Neuronal stem cell (in vitro differentiated cells): ENCODE data around the gene PHETA1.
A peak's percentile ranks its signal among the peaks of the same experiment; 100 is the strongest.

Experiments used
- DNase-seq: peaks from one replicate; pipeline ENCODE4 v3.0.0-alpha.2; 2013; ENCODE audit warnings: low spot score
- H2AFZ ChIP-seq: one replicate; pipeline ENCODE4 v1.6.1; 2013; ENCODE audit warnings: mild to moderate bottlenecking, low read length, inconsistent platforms
- H2AK5ac ChIP-seq: 2 replicates; pipeline ENCODE4 v1.6.1; 2013; ENCODE audit warnings: low read depth, mild to moderate bottlenecking, inconsistent platforms, low read length, moderate library complexity, mixed read lengths
- H2BK120ac ChIP-seq: 2 replicates; pipeline ENCODE4 v1.6.1; 2013; ENCODE audit warnings: low read depth, mild to moderate bottlenecking, inconsistent platforms, low read length, moderate library complexity, mixed read lengths
- H2BK12ac ChIP-seq: one replicate; pipeline ENCODE4 v1.6.1; 2013; ENCODE audit warnings: low read length, inconsistent platforms
- H2BK15ac ChIP-seq: 2 replicates; pipeline ENCODE4 v1.6.1; 2013; ENCODE audit warnings: mild to moderate bottlenecking, low read length, inconsistent platforms, mixed read lengths
- H2BK5ac ChIP-seq: one replicate; pipeline ENCODE4 v1.6.1; 2013; ENCODE audit warnings: inconsistent platforms, mild to moderate bottlenecking, low read length, moderate library complexity
- H3K14ac ChIP-seq: one replicate; pipeline ENCODE4 v1.6.1; 2013; ENCODE audit warnings: low read length, inconsistent platforms
- H3K18ac ChIP-seq: 2 replicates; pipeline ENCODE4 v1.6.1; 2013; ENCODE audit warnings: low read length, inconsistent platforms
- H3K23ac ChIP-seq: 2 replicates; pipeline ENCODE4 v1.6.1; 2013; ENCODE audit warnings: low read depth, mild to moderate bottlenecking, mixed read lengths, low read length, inconsistent platforms; ENCODE audit not compliant: poor library complexity
- H3K27ac ChIP-seq: replicated peaks from 3 replicates; pipeline ENCODE4 v1.5.1; 2013; ENCODE audit warnings: low read length, inconsistent platforms
- H3K27me3 ChIP-seq, 3 experiments: 2 replicates each; pipeline ENCODE4 v1.6.1; 2013; ENCODE audit warnings: low read length in 3 of 3, mild to moderate bottlenecking in 2 of 3, inconsistent platforms in 1 of 3, low read depth in 1 of 3, mixed read lengths in 1 of 3, moderate library complexity in 1 of 3; ENCODE audit not compliant: control insufficient read depth in 3 of 3, insufficient read depth in 3 of 3
- H3K36me3 ChIP-seq, 2 donors: replicated peaks in 1 of 2; 2 replicates each; pipeline ENCODE4 v1.6.1; 2013; ENCODE audit warnings: low read length in 2 of 2; ENCODE audit not compliant: control insufficient read depth in 2 of 2, insufficient read depth in 2 of 2
- H3K4ac ChIP-seq: 2 replicates; pipeline ENCODE4 v1.6.1; 2013; ENCODE audit warnings: inconsistent platforms, mild to moderate bottlenecking, low read length, moderate library complexity
- H3K4me1 ChIP-seq, 2 donors: 1 replicate in 1 of 2; 2 replicates in 1 of 2; pipeline ENCODE4 v1.6.1; 2013; ENCODE audit warnings: low read length in 2 of 2, low read depth in 1 of 2; ENCODE audit not compliant: control insufficient read depth in 2 of 2, insufficient read depth in 1 of 2
- H3K4me2 ChIP-seq: one replicate; pipeline ENCODE4 v1.6.1; 2013; ENCODE audit warnings: mild to moderate bottlenecking, low read length, inconsistent platforms; ENCODE audit not compliant: insufficient read depth, poor library complexity, severe bottlenecking
- H3K4me3 ChIP-seq, 2 donors: 2 replicates each; pipeline ENCODE4 v1.5.1; 2013; ENCODE audit warnings: low read length in 2 of 2, mild to moderate bottlenecking in 2 of 2, inconsistent platforms in 1 of 2, moderate library complexity in 1 of 2
- H3K79me1 ChIP-seq: one replicate; pipeline ENCODE4 v1.6.1; 2013; ENCODE audit warnings: low read depth, mild to moderate bottlenecking, inconsistent platforms, low read length, moderate library complexity
- H3K9ac ChIP-seq: one replicate; pipeline ENCODE4 v1.6.1; 2013; ENCODE audit warnings: mild to moderate bottlenecking, low read depth, low read length, inconsistent platforms; ENCODE audit not compliant: poor library complexity
- H3K9me3 ChIP-seq, 2 donors: replicated peaks in 1 of 2; 2 replicates each; pipeline versions ENCODE3 to v1.6.1; 2013; ENCODE audit warnings: low read length in 2 of 2, mild to moderate bottlenecking in 2 of 2, inconsistent platforms in 1 of 2, low read depth in 1 of 2, mixed read lengths in 1 of 2, moderate library complexity in 1 of 2; ENCODE audit not compliant: control insufficient read depth in 2 of 2, insufficient read depth in 1 of 2
- H4K8ac ChIP-seq: one replicate; pipeline ENCODE4 v1.6.1; 2013; ENCODE audit warnings: low read depth, mild to moderate bottlenecking, inconsistent platforms, low read length, moderate library complexity
- H4K91ac ChIP-seq: one replicate; pipeline ENCODE4 v1.6.1; 2013; ENCODE audit warnings: low read length, low read depth, mild to moderate bottlenecking, inconsistent platforms; ENCODE audit not compliant: poor library complexity
- WGBS, 2 donors: extraction: QIAGEN DNeasy Blood & Tissue Kit; methylation state at CpG; one replicate each; pipeline ENCODE4 v1.1.7; 2013; ENCODE audit warnings: missing lambda C conversion rate in 2 of 2, mixed read lengths in 1 of 2; ENCODE audit not compliant: insufficient read length in 2 of 2, insufficient replicate concordance in 1 of 2; ENCODE audit errors: extremely low coverage in 2 of 2; 5-methylcytosine and 5-hydroxymethylcytosine counted together

Gene PHETA1

GRCh38 chr12:111319600-111320257 lies 49.2 kb downstream of the PHETA1 start:
- H3K27ac ChIP-seq: no peak overlapping the region
- H3K27me3 ChIP-seq: no peaks in the 10 kb centered on the region
- H2BK5ac ChIP-seq: no peak overlapping the region
- no peaks in the 10 kb centered on the region for H3K79me1 ChIP-seq
- no peak for DNase-seq
- no CpG with 5 or more reads among the region's 32 CpGs for WGBS, 2 donors
- H3K18ac ChIP-seq: peak overlapping the region; percentile 38
- no peak overlapping the region for H2AK5ac ChIP-seq
- no peak overlapping the region for H3K4me3 ChIP-seq
- no peak overlapping the region for H2AFZ ChIP-seq
- no peak overlapping the region for H2BK120ac ChIP-seq
- H3K4me2 ChIP-seq: no peak overlapping the region
- no peak overlapping the region for H3K9ac ChIP-seq
- H4K91ac ChIP-seq: peak overlapping the region; percentile 85
- H3K36me3 ChIP-seq: no peaks in the 10 kb centered on the region
- no peak overlapping the region for H4K8ac ChIP-seq
- peak overlapping the region; percentile 91 for H3K23ac ChIP-seq
- H3K14ac ChIP-seq: no peak overlapping the region
- no peaks in the 10 kb centered on the region for H3K4me1 ChIP-seq
- no peak overlapping the region for H3K4ac ChIP-seq
- no peak overlapping the region for H2BK15ac ChIP-seq
- H3K9me3 ChIP-seq: no peaks in the 10 kb centered on the region
- no peak overlapping the region for H2BK12ac ChIP-seq

GRCh38 chr12:111318450-111318849 lies 50.4 kb downstream of the PHETA1 start:
- Histone ChIP-seq H3K27ac (no peak overlapping the region), H3K18ac (no peak overlapping the region), H3K14ac (no peak overlapping the region), H2AFZ (no peak overlapping the region), H3K79me1 (no peaks in the 10 kb centered on the region), H3K9ac (no peak overlapping the region), H4K91ac (no peak overlapping the region), H2BK15ac (no peak overlapping the region), H3K4me1 (no peaks in the 10 kb centered on the region), H2BK12ac (no peak overlapping the region), H4K8ac (no peak overlapping the region), H3K4me2 (no peak overlapping the region), H2AK5ac (no peak overlapping the region), H3K4ac (no peak overlapping the region), H3K9me3 (no peaks in the 10 kb centered on the region), H2BK120ac (no peak overlapping the region), H3K23ac (no peak overlapping the region), H3K4me3 (no peak overlapping the region), H3K36me3 (no peaks in the 10 kb centered on the region), H3K27me3 (no peaks in the 10 kb centered on the region), H2BK5ac (no peak overlapping the region)
- DNase-seq: no peak
- WGBS, 2 donors: no CpG with 5 or more reads among the region's 6 CpGs

GRCh38 chr12:111316671-111317070 lies 52.2 kb downstream of the PHETA1 start:
- H3K4me1 ChIP-seq: no peaks in the 10 kb centered on the region
- no peaks in the 10 kb centered on the region for H3K9me3 ChIP-seq
- H3K27me3 ChIP-seq: no peaks in the 10 kb centered on the region
- no peak overlapping the region for H2AK5ac ChIP-seq
- no peak overlapping the region for H2AFZ ChIP-seq
- no peak for DNase-seq
- H3K4me3 ChIP-seq: no peak overlapping the region
- H2BK120ac ChIP-seq: no peak overlapping the region
- H4K8ac ChIP-seq: no peak overlapping the region
- no peak overlapping the region for H2BK5ac ChIP-seq
- H3K23ac ChIP-seq: no peak overlapping the region
- no peak overlapping the region for H2BK15ac ChIP-seq
- no CpG with 5 or more reads among the region's 5 CpGs for WGBS, 2 donors
- H3K18ac ChIP-seq: no peak overlapping the region
- no peaks in the 10 kb centered on the region for H3K79me1 ChIP-seq
- H4K91ac ChIP-seq: no peak overlapping the region
- no peak overlapping the region for H3K4ac ChIP-seq
- no peaks in the 10 kb centered on the region for H3K36me3 ChIP-seq
- H3K9ac ChIP-seq: no peak overlapping the region
- H2BK12ac ChIP-seq: no peak overlapping the region
- H3K27ac ChIP-seq: no peak overlapping the region
- H3K4me2 ChIP-seq: no peak overlapping the region
- H3K14ac ChIP-seq: no peak overlapping the region

DNA sequence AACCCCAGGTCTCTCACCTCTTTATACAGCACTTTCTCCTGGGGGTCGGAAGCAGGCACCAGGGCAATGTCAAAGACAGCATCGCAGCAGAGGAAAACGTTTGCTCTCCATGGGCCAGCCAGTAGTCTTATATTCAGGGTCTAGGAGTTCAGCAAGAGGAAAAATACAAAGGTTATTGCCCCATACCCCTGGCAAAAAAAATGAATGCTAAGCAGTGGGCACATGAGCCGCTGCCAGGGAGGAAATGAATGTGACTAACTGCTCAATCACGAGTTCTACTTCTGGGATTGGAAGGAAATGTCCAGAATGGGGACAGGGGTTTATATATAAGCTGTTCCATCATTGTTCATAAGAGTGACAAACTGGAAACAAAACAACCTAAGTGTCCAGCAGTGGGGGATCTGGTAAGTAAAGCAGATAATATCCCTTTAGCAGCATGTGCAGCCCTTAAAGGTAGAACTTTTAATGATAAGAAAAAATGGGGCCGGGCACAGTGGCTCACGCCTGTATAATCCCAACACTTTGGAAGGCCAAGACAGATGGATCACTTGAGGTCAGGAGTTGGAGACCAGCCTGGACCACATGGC lies 53.8 kb downstream of the PHETA1 start:
- Histone ChIP-seq H3K4me2 (no peak overlapping the region), H4K8ac (no peak overlapping the region), H3K27me3 (no peaks in the 10 kb centered on the region), H2BK5ac (no peak overlapping the region), H3K4me3 (no peak overlapping the region), H3K9me3 (no peaks in the 10 kb centered on the region), H3K4ac (no peak overlapping the region), H3K27ac (no peak overlapping the region), H2BK120ac (no peak overlapping the region), H2AFZ (no peak overlapping the region), H3K23ac (no peak overlapping the region), H2BK15ac (no peak overlapping the region), H3K4me1 (no peaks in the 10 kb centered on the region), H4K91ac (no peak overlapping the region), H3K9ac (no peak overlapping the region), H3K14ac (no peak overlapping the region), H2BK12ac (no peak overlapping the region), H3K18ac (no peak overlapping the region), H3K79me1 (no peaks in the 10 kb centered on the region), H3K36me3 (no peaks in the 10 kb centered on the region), H2AK5ac (no peak overlapping the region)
- no CpG with 5 or more reads among the region's 7 CpGs for WGBS, 2 donors
- DNase-seq: no peak
